HepG2 (cell line): Measurements from ENCODE around the gene TMUB1. TPM values are rescaled to one million over a fixed set of nuclear protein-coding genes. Genes with fewer than 3 reads are reported as not detected.

Source experiments
- ARID3A ChIP-seq: IDR thresholded peaks from 2 replicates; pipeline ENCODE4 v1.6.1; 2012; ENCODE audit warnings: low read depth, low read length, improper control_type of control experiment
- ATF7 ChIP-seq, 2 experiments: fragments of 450-650 bp in 1 of 2; sonication (generic) in 1 of 2; formaldehyde crosslinking in 1 of 2; IDR thresholded peaks; 2 replicates each; pipeline versions ENCODE4 v1.4.0 to v1.6.1; 2016 to 2020; ENCODE audit warnings: antibody characterized with exemption in 1 of 2, mild to moderate bottlenecking in 1 of 2, missing genetic modification reagents in 1 of 2
- EEA1 ChIP-seq: sonication (generic); formaldehyde crosslinking; IDR thresholded peaks from 2 replicates; pipeline ENCODE4 v1.5.1; 2020; ENCODE audit warnings: mild to moderate bottlenecking, missing genetic modification reagents, borderline replicate concordance
- ETV6 ChIP-seq: sonication (generic); formaldehyde crosslinking; conservative IDR thresholded peaks from 2 replicates; pipeline ENCODE4 v1.4.0; 2020; ENCODE audit warnings: missing genetic modification reagents
- HOXA7 ChIP-seq: sonication (generic); formaldehyde crosslinking; IDR thresholded peaks from 2 replicates; pipeline ENCODE4 v1.8.1; 2022; ENCODE audit warnings: mild to moderate bottlenecking, missing genetic modification reagents, moderate library complexity
- KLF6 ChIP-seq: IDR thresholded peaks from 2 replicates; pipeline ENCODE4 v1.8.0; 2016; ENCODE audit warnings: missing biosample characterization, missing genetic modification reagents
- PPARG ChIP-seq: conservative IDR thresholded peaks from 2 replicates; pipeline ENCODE4 v1.6.1; 2016; ENCODE audit warnings: missing biosample characterization, missing genetic modification reagents
- SP140L ChIP-seq: sonication (generic); formaldehyde crosslinking; IDR thresholded peaks from 2 replicates; pipeline ENCODE4 v1.4.0; 2020; ENCODE audit warnings: missing genetic modification reagents, borderline replicate concordance
- TCF7 ChIP-seq: sonication (generic); IDR thresholded peaks from 2 replicates; pipeline ENCODE4 v1.6.1; 2016; ENCODE audit warnings: antibody characterized with exemption, low read depth
- YEATS4 ChIP-seq: sonication (generic); formaldehyde crosslinking; IDR thresholded peaks from 2 replicates; pipeline ENCODE4 v1.4.0; 2020; ENCODE audit warnings: missing genetic modification reagents, borderline replicate concordance
- ZBTB1 ChIP-seq: sonication (generic); formaldehyde crosslinking; IDR thresholded peaks from 2 replicates; pipeline ENCODE4 v1.4.0; 2020; ENCODE audit warnings: missing genetic modification reagents, borderline replicate concordance
- ZFP82 ChIP-seq: sonication (generic); formaldehyde crosslinking; IDR thresholded peaks from 2 replicates; pipeline ENCODE4 v1.5.1; 2020; ENCODE audit warnings: mild to moderate bottlenecking, missing genetic modification reagents, borderline replicate concordance
- ZNF10 ChIP-seq: sonication (generic); formaldehyde crosslinking; IDR thresholded peaks from 2 replicates; pipeline ENCODE4 v1.4.0; 2020; ENCODE audit warnings: mild to moderate bottlenecking, low read depth, missing genetic modification reagents, borderline replicate concordance
- ZNF253 ChIP-seq: sonication (generic); formaldehyde crosslinking; IDR thresholded peaks from 2 replicates; pipeline ENCODE4 v1.8.0; 2022; ENCODE audit warnings: mild to moderate bottlenecking, missing genetic modification reagents, borderline replicate concordance
- ZNF318 ChIP-seq: sonication (generic); formaldehyde crosslinking; IDR thresholded peaks from 2 replicates; pipeline ENCODE4 v1.4.0; 2020; ENCODE audit warnings: mild to moderate bottlenecking, missing genetic modification reagents
- ZNF430 ChIP-seq: sonication (generic); formaldehyde crosslinking; IDR thresholded peaks from 2 replicates; pipeline ENCODE4 v1.9.0; 2021; ENCODE audit warnings: mild to moderate bottlenecking, missing genetic modification reagents
- ZNF556 ChIP-seq: sonication (generic); formaldehyde crosslinking; IDR thresholded peaks from 2 replicates; pipeline ENCODE4 v1.4.0; 2020; ENCODE audit warnings: mild to moderate bottlenecking, missing genetic modification reagents, borderline replicate concordance
- ZNF563 ChIP-seq: sonication (generic); formaldehyde crosslinking; IDR thresholded peaks from 2 replicates; pipeline ENCODE4 v1.8.0; 2022; ENCODE audit warnings: mild to moderate bottlenecking, moderate library complexity, missing genetic modification reagents
- polyA plus RNA-seq, 8 experiments: library from polyadenylated mRNA; depleted of rRNA in 3 of 8; stranded (reverse) in 7 of 8; unstranded in 1 of 8; fragments of >200 nt; fragmentation: Illumina TruSeq in 4 of 8; extraction: Trizol in 4 of 8; gene quantifications; 2 replicates each; pipeline versions ENCODE4 v1.2.1 to v1.2.3, GENCODE V29; 2011 to 2016; ENCODE audit warnings: low read depth in 4 of 8, missing spikeins in 1 of 8, mixed read lengths in 1 of 8; ENCODE audit not compliant: insufficient read depth in 1 of 8
- total RNA-seq, 5 experiments: library from RNA; depleted of rRNA; stranded (reverse); fragments of >200 nt; fragmentation: Illumina TruSeq; extraction: Trizol; gene quantifications; 2 replicates each; pipeline ENCODE4 v1.2.3, GENCODE V29; 2016; ENCODE audit warnings: low read depth in 1 of 5

TMUB1 gene
- total and polyA plus RNA-seq, 2 of the 13 experiments (the other 11 are each of a cell fraction or from before 2014, with no cell fraction given), result 44.8 to 51.6 TPM

DNA sequence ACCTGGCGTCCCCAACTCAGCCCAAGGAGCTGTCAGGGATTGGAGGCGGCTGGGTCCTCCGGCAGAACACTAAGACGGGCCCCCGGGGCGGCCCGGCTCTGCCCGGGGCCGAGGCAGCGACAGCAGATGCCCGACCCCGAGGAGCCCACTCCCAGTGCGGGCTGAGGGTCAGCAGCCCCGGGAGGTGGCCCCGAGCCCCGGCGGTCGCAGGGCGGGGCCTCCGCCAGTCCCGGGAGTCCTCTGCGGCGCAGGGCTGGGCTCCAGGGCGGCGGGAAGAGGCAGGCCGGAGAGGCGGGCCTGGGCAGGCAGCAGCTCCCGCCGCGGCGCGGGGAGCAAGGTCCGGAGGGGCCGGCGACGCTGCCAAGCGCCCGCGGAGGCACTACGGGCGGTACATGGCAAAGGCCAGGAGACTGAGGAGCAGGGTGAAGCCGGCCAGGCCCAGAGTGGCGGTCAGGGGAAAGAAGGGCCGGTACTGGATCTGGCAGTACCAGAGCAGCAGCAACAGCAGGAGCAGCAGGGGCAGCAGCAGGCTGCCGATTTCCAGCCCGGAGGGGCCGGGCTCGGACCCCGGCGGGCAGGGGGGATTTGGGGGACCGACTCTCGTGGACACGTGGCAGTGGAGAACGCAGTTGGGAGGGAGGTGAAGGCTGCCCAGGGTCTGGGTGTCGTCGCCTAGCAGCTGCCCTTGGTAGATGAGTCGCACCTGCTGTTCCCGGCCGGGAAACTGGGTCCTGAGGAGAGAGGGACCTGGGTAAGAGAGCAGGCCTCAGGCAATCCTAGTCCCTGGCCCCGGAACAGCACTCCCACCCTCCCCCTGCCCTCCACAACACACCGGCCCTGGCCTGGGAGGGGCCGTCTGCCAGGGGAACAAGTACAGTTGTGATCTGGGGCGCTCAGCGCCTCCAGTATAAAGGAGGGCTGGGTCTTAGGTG, 1.9 kb downstream of the TMUB1 start (continued):
- no peak for TF ChIP-seq ZNF318 (CRISPR knock-in tag)
- 0 out of 2 replicates have a peak, but pooled peaks have one; percentile 17 for TF ChIP-seq ZNF556
- TF ChIP-seq HOXA7 (CRISPR knock-in tag), result no peak
- no peak for TF ChIP-seq TCF7
- TF ChIP-seq ZNF253 (CRISPR knock-in tag), result no peak
- no peak for TF ChIP-seq ZNF10
- TF ChIP-seq KLF6 (CRISPR knock-in tag), result 0 out of 2 replicates have a peak, but pooled peaks have one; percentile 1
- no peak for TF ChIP-seq ARID3A
- no peak for TF ChIP-seq ATF7 (IDR thresholded peaks at IDR 0.05)
- TF ChIP-seq ATF7 (CRISPR knock-in tag; IDR thresholded peaks at IDR 0.05), result no peak
- no peak for TF ChIP-seq ZBTB1 (CRISPR knock-in tag)
- 0 out of 2 replicates have a peak, but pooled peaks have one; percentile 11 for TF ChIP-seq PPARG
- TF ChIP-seq SP140L (CRISPR knock-in tag), result no peak
- TF ChIP-seq ZNF430 (CRISPR knock-in tag), result 0 out of 2 replicates have a peak, but pooled peaks have one; percentile 5
- peak; percentile 58; the same call in 1 of the 2 replicates for TF ChIP-seq ZNF563
- no peak for TF ChIP-seq EEA1
- TF ChIP-seq ZFP82 (CRISPR knock-in tag), result 0 out of 2 replicates have a peak, but pooled peaks have one; percentile 8
- TF ChIP-seq ETV6 (CRISPR knock-in tag), result 0 out of 2 replicates have a peak, but pooled peaks have one; percentile 32
- TF ChIP-seq YEATS4, result 0 out of 2 replicates have a peak, but pooled peaks have one; percentile 19
